GM12801 (cell line): ENCODE data around the gene PREB.

Experiments
- CTCF ChIP-seq: IDR thresholded peaks from one replicate; pipeline ENCODE4 v1.5.1; 2011; ENCODE audit warnings: control low read depth; ENCODE audit not compliant: insufficient read length; ENCODE audit errors: extremely low read depth

Gene PREB

GRCh38 chr2:27136751-27137150 is 2.3 kb upstream of the PREB start:
- TF ChIP-seq CTCF: no peak

- no peak for TF ChIP-seq CTCF
Observed at GRCh38 chr2:27135478-27135955, 1.1 kb upstream of the PREB start.

DNA sequence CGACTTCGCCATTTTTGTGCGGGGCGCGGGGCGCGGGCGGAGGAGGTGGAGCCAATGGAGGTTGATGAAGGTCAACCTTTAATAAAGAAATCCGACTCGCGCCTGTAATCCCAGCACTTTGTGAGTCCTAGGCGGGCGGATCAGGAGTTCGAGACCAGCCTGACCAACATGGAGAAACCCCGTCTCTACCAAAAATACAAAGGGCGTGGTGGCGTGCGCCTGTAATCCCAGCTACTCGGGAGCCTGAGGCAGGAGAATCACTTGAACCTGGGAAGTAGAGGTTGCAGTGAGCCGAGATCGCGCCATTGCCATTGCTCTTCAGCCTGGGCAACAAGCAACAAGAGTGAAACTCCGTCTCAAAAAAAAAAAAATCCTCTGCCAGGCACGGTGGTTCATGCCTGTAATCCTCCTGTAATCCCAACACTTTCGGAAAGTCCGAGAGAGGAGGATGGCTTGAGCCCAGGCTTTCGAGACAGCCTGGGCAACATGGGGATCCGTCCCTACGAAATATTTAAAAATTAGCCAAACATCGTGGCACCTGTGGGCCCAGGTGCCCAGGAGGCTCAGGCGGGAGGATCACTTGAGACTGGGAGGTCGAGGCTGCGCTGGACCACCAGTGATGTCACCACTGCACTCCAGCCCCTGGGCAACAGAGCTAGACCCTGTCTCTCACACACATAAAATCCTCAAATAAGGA is 493 bp upstream of the PREB start:
- TF ChIP-seq CTCF: no peak

DNA sequence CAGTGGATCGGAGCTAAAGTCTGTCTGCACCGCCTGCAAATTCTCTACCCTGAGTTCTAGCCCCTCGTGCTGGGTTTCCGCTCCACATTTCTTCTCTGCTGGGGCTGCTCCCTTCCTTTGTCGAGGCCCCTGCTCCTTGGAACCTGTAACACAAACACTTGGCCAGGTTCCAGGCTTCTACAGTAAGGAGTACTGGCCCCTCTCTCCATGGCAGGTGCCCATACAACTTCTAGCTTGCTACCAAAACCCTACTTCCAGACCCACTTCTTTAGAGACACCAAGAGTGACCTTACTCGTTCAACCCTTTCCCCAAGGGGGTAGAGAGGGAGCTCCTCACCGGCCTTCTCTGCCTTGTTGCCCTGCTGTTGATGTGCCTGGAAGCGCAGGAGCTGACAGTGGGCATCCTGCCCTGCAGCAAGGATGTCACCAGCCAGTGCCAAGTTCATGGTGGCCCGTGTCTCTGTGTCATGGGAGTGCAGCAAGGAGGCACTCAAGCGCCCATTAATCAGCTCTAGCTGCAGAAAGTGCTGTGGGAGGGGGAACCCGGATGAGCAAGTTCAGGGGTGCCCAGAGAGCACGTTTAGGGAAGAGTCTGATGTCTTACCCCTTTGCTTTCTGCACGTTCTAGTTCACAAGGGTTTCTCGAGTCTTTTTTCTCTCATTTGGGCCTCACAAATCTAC is 1.1 kb downstream of the PREB start:
- no peak for TF ChIP-seq CTCF

- TF ChIP-seq CTCF: no peak
Observed at GRCh38 chr2:27131429-27131828, 3.0 kb downstream of the PREB start.

DNA sequence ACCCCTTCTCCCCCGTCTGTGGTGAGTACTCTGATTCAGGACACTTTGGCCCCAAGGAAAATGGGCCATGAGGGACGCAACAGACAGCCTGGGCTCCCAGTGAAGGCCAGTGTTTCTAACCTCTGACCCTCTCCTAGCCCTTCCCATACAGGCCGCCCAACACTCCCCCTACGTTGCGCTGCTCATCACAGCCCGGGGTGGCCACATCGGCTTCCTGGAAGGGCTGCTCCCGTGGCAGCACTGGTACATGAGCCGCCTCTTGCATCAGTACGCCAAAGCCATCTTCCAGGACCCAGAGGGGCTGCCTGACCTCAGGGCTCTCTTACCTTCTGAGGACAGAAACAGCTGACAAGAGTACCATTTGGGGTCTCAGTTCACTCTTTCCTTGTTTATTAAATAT is 4.0 kb downstream of the PREB start:
- no peak for TF ChIP-seq CTCF

GRCh38 chr2:27128668-27129571 is 5.5 kb downstream of the PREB start:
- TF ChIP-seq CTCF: no peak
